Endometrium (tissue), 2 donors: Measurements from ENCODE around the gene TSPAN14.
"Not testable (repeated sequence)": the region's sequence is repeated elsewhere in the genome, so short reads cannot be mapped to it uniquely, and the experiment has no call there.

Source experiments
- FAIRE-seq: peaks from 2 replicates; lab custom pipeline; 2012; peaks lifted over from hg19 to GRCh38; lab: Jason Lieb, UNC
- donor health status: control.
- donor health status: control.

The TSPAN14 gene

GRCh38 chr10:80468806-80469421 lies 14.8 kb downstream of the TSPAN14 start:
- FAIRE-seq: no peak

- FAIRE-seq: no peak
Measured at GRCh38 chr10:80470266-80470665, 16.2 kb downstream of the TSPAN14 start.

- no peak for FAIRE-seq
Measured at GRCh38 chr10:80471001-80471400, 16.9 kb downstream of the TSPAN14 start.

GRCh38 chr10:80471715-80472233 lies 17.7 kb downstream of the TSPAN14 start:
- no peak for FAIRE-seq

- no peak for FAIRE-seq
Measured at GRCh38 chr10:80472234-80473095, 18.4 kb downstream of the TSPAN14 start.

- FAIRE-seq: no peak
Measured at GRCh38 chr10:80473096-80473657, 19.1 kb downstream of the TSPAN14 start.

GRCh38 chr10:80473692-80474596 lies 19.8 kb downstream of the TSPAN14 start:
- no peak for FAIRE-seq

- FAIRE-seq: no peak
Measured at GRCh38 chr10:80474597-80474910, 20.4 kb downstream of the TSPAN14 start.

GRCh38 chr10:80474941-80475340 lies 20.8 kb downstream of the TSPAN14 start:
- no peak for FAIRE-seq

GRCh38 chr10:80475641-80476040 lies 21.5 kb downstream of the TSPAN14 start:
- not testable (repeated sequence) for FAIRE-seq

GRCh38 chr10:80476685-80477084 lies 22.6 kb downstream of the TSPAN14 start:
- no peak for FAIRE-seq

- no peak for FAIRE-seq
Measured at GRCh38 chr10:80477813-80478212, 23.7 kb downstream of the TSPAN14 start.

GRCh38 chr10:80480373-80480772 lies 26.3 kb downstream of the TSPAN14 start:
- FAIRE-seq: not testable (repeated sequence)

GRCh38 chr10:80480852-80481251 lies 26.7 kb downstream of the TSPAN14 start:
- FAIRE-seq: no peak

GRCh38 chr10:80484243-80484642 lies 30.1 kb downstream of the TSPAN14 start:
- FAIRE-seq: no peak

GRCh38 chr10:80484676-80485075 lies 30.6 kb downstream of the TSPAN14 start:
- no peak for FAIRE-seq

GRCh38 chr10:80485076-80485945 lies 31.2 kb downstream of the TSPAN14 start:
- no peak for FAIRE-seq

- no peak for FAIRE-seq
Measured at GRCh38 chr10:80485946-80486764, 32.0 kb downstream of the TSPAN14 start.

GRCh38 chr10:80486785-80487420 lies 32.8 kb downstream of the TSPAN14 start:
- no peak for FAIRE-seq

GRCh38 chr10:80487421-80487785 lies 33.3 kb downstream of the TSPAN14 start:
- no peak for FAIRE-seq
